Activated CD4-positive, alpha-beta T cell treated with anti-CD3 and anti-CD28 coated beads, Interleukin-2, Interleukin-4, amounts not matched to agents 100 ng/mL and 50 ng/mL, durations not matched to agents 16 hours and 8 hours (primary cell): Measurements from ENCODE around the gene TIGD4.

Experiments used
- DNase-seq: peaks from one replicate; pipeline ENCODE4 v3.0.0-alpha.2; 2020; ENCODE audit warnings: low spot score

TIGD4 gene

DNA sequence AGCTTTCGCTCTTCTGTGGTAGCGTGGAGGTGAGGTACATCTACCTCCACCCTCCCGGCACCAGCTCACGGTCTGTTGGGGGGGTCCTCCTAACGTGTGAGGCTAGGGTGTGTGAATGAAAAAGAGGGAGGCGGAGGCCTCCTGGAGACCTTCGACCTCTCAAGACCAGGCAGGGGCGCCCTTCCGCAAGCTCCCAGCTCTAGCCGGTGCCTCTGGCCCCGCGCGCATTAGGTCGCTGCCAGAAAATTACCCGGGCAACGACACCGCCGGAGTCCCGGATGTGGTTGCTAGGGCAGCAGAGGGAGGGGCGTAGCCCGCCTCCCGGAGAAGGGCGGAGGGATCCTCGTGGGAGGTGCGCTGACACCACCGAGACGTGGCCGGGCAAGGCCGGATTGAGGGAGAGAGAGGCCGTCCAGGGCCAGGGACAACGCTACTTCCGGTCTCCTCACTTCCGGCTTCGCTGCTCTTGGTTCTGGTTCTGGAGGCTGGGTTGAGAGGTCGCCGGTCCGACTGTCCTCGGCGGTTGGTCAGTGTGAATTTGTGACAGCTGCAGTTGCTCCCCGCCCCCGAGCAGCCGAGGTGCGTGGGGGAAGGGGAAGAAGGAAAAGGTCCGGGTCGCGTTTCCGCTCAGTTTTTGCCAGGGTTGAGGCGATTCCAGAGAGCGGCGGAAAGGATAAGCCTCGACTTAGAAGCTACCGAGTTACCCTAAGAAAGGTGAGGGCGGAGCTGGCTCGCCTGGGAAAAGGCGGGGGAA is at the start of gene TIGD4, which contains the start of gene ARFIP1:
Gene TIGD4, minus strand, starts transcription at position 218 of the 754 bp plus-strand sequence. CDS start 8,726 bp downstream, outside the sequence.
Gene ARFIP1, plus strand, starts transcription at position 442 of the 754 bp plus-strand sequence. CDS start 49,680 bp downstream, outside the sequence.
- DNase-seq = peak; percentile 97

DNA sequence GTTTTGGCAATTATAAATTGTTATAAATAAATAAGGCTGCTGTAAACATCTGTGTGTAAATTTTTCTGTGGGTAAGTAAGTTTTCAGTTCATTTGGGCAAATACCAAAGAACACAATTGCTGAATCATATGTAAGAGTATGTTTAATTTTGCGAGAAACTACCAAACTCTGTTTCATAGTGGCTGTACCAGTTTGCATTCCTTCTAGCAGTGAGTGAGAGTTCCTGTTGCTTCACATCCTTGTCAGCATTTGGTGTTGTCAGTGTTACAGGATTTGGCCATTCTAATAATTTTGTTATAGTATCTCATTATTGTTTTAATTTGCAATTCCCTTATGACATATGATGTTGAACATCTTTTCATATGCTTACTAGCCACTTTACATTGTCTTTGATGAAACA is 48.6 kb upstream of the TIGD4 start:
- no peak for DNase-seq

- no peak for DNase-seq
Measured at GRCh38 chr4:152825336-152825735, 45.8 kb upstream of the TIGD4 start.

DNA sequence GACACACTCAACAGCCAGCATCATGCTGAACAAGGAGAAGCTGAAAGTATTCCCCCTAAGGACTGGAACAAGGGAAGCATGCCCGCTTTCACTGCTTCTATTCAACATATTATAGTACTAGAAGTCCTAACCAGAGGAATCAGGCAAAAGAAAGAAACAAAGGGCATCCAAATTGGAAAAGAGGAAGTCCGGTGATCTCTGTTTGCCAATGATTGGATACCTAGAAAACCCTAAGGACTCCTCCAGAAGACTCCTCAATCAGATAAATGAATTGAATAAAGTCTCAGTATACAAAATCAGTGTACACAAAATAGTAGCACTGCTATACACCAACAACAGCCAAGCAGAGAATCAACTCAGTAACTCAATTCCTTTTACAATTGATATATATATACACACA is 45.0 kb upstream of the TIGD4 start:
- DNase-seq = no peak

- DNase-seq = no peak
Measured at GRCh38 chr4:152822323-152822722, 42.8 kb upstream of the TIGD4 start.

DNA sequence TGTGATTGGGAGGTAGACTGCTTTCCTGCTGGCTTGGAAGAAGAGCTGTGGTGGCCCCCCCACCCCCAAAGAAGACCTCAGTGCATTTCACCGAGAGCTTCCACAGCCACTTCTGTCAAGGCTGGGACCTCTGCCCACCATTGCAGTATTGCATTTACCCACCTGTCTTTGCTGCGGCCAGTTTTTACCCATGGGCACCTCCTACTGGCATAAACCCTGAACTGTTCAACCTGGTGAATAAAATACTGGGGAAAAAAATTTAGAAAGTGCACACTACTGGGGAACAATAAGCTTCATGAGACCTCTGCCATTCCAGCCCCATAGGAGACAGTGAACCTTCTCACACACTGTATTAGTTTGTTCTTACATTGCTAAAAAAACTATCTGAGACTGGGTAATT is 40.5 kb upstream of the TIGD4 start:
- no peak for DNase-seq

DNA sequence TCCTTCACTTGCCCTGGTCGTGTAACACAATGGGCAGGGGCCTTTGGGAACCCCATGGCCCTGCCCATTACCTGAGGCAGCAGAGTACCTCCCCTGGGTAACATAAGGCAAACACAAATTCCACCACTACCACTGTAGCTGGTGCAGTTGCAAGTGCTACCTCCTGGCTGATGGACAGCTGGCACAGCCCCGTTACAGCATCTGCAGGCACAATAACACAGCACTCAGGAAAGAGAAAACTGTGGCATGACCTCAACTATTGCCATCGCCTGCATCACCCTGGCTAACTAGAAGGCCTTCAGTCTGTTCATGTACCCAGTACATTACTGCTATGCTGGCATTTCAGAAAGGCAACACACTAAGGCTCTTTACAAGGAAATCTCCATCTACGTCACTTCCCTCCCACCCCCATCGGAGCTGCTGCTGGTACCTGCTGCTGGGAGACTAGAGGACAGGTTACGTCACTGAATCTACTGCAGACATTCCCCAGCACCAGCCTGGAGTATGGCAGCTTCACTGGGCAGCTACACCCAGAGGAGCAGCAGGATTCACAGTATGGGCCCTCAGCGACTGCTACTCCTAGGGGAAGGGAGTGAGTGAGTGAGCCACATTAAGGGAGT is 39.6 kb upstream of the TIGD4 start:
- DNase-seq = no peak

GRCh38 chr4:152817331-152817730 is 37.8 kb upstream of the TIGD4 start:
- no peak for DNase-seq

GRCh38 chr4:152815078-152815477 is 35.5 kb upstream of the TIGD4 start:
- DNase-seq = no peak

GRCh38 chr4:152810715-152811287 is 31.3 kb upstream of the TIGD4 start:
- DNase-seq = no peak

DNA sequence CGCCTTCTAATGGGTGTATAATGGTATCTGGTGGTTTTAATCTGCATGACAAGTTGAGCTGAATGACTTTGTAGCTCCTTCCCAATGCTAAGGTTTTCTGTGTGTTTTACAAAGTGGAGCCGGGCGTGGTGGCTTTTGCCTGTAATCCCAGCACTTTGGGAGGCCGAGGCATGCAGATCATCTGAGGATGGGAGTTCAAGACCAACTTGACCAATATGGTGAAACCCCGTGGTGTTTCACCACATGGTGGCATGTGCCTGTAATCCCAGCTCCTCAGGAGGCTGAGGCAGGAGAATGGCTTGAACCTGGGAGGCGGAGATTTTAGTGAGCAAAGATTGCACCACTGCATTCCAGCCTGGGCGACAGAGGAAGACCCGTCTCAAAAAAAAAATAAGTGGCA is 29.1 kb upstream of the TIGD4 start:
- DNase-seq = no peak

- peak; percentile 67 for DNase-seq
Measured at GRCh38 chr4:152807294-152807829, 27.8 kb upstream of the TIGD4 start.

DNA sequence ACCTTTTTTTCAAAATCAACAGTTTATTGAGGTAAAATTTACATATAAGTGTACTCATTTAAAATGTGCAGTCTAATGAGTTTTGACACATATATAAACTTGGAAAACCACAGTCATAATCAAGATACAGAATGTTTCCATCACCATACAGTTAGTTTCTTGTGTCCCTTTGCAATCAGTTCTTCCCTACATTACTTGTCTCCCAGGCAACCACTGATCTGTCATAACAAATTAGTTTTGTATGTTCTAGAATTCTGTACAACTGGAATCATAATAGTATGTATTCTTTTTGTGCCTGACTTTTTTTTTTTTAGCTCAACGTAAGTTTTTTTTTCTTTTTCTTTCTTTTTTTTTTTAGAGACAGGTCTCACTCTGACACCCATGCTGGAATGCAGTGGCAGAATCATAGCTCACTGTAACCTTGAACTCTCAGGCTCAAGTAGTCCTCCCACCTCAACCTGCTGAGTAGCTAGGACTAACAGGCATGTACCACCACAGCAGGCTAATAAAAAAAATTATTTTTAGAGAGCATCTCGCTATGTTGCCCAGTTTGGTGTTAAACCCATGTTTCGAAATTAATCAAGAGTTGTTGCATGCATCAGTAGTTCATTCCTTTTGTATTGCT is 27.1 kb upstream of the TIGD4 start:
- peak; percentile 11 for DNase-seq

DNA sequence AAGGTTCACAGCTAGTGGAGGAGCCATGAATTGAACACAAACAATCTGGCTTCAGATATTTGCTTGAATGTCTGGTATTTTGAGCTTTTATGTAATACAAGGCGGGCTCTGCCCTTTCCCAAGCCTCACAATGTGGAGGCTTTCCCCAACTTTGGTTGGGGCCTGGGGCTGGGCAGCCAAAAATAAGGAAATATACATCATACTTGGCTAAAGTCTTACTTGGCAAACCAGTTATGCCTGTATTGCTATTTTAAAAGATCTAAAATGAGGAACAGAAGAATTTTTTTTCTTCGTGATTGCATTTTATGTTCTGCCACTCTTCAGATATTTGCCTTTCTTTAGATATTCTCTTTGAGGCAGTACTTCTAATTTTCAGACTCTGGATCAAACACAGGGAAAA is 26.3 kb upstream of the TIGD4 start:
- no peak for DNase-seq

DNA sequence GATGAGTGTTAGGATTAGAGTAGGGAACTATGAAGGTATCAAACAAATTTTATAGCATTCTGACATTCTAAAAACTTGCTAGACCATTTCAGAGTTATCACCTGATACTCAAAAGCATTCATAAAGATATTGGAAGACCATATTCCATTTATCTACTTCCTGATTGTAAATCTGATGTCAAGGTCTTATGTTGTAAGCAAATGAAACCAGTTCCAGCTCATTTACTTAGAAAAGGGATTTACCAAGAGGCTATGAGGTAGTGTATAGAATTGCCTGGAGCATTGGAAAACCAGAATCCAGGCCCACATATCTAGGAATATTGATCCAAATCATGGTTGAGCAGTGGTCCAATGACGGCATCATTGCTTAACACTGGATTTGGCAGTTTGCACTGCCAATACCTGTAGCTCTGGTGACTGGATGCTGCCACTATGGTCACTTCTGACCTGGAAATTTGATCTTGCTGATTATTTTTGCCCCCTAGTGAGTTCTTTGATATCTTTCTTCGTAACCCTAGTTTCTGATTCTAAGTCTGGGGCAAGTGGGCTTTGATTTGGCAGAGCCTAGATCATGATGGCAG is 25.6 kb upstream of the TIGD4 start:
- DNase-seq = no peak

DNA sequence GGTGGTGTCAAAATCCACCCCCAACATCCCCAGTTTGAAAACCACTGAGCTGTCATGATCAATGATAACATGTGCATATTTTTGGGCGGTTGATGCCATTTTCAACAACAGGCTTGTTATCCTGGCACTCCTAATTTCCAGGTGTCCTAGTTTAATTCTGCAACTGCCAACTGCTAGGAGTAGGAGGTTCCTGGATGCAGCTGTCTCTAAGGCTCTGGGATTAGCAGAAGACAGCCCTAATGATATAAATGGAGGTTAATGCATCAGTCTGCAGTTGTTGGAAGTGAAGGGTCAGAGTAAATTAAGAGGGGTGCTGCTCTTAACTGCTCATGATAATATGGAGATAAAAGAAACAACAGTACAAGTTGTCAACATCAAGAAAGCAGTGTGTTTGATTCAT is 24.0 kb upstream of the TIGD4 start:
- DNase-seq = no peak

DNA sequence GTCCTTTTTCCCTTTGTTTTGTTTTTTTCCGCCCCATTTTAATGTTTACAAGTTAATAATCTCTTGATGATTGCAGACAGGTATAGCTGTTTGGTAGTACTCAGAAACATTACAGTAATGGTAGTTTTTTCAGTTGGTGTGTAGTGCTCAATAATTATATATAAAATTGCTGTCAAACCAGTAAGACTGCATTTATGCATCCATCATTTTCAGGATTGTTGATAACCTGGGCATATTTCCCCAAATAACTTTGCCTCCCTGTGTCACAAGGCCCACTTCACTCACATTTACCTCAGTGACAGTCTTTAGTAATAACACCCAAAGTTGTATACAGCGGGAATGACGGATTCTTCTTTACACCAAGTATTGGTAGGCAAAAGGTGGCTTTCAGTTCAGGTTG is 16.4 kb upstream of the TIGD4 start:
- no peak for DNase-seq

DNA sequence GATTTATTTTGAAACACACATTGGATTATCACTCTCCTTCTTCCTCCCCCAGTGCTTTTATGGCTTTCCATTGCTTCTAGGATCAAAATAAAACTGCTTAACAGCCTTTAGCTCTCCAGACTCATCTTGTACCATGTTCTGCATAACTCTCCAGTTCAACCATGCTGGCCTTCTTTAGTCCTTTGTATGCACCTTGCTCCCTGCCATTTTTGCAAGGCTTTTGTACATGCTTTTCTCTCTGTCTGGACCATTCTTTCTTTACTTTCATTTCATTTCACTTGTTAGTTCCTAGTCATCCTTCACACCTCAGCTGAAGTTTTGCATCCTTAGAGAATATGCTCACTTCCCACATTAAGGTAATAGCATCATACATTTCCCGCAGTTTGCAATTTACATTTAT is 7.1 kb upstream of the TIGD4 start:
- DNase-seq = no peak

DNA sequence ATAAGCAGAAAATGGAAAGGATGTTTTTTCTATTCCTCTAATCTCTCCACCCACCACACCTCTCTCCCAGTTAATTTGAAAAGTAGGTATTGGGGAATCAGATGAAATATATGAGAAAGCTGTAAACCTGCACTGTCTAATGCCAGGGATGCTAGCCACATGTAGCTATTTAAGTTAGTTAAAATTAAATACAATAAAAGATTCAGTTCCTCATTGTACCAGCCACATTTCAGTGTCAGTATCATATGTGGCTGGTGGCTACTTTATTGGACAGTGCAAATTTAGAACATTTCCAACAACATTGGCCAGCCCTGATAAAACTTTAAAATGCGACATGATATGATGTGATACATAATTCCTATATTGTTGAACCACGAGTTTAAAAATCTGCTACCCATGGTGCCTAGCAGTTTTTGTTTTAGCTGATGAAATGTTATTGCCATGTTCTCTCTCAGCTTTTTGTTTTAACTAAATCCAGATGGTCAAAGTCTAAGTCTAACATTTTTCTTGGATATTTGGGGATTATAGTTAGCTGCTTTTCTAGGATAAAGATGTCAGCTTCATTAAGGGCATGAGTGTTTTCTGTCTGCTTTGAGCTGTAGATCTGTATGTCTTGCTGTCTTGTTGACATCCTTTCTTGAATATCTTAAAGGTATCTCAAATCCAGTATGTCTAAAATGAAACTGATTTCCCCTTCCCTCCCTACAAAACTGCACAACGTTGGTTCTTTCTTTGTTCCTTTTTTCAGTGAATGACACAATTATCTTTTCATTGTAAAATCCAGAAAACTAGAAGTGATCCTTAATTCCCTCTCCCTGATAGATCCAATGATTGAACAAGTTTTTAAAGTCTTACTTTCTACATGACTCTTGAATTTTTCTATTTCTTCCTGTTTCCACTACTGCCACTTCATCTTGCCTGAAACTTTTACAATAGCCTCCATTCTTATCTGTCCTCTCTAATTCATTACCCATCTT is 6.4 kb upstream of the TIGD4 start:
- no peak for DNase-seq

DNA sequence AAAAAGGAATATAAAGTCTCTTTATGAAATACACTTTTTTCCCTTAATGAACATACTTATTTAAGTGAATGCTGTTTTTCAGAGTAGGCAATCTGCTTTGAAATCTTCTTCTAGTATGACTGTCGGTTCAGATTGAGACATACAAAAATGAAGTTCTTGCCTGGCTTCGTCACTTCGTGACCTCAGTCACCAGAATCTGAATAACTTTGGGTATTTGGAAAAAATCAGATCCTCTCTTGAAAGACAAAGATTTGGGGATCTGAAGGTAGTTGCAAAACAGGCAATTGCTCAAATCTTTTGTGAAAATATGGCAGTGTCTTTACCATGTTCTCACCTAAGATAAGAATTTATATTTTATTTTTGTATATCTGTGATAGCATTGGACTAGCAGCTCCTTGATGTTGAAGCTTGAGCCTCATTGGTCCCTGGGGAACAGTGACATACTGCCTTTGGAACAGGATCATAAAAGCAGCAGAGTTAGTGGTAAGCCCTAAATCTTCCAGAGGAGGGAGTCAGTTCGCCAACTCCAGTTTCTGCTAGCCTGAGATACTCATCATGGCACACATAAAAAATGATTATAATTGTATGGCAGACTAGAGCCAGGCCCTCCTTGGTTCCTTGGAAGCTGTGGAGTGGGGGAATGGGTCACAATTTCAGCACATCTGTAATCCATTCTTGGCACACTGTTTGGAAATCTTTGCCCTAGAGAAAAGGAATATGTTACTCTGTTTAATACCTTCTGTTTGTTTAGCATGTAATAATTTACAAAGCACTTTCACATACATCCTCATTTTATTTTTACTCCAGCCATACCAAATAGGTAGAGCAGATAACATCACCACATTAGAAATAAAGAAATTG is 5.2 kb upstream of the TIGD4 start:
- no peak for DNase-seq
